Epithelial cell of proximal tubule (primary cell): ENCODE results near the gene ST8SIA2. TPM values are rescaled to one million over a fixed set of nuclear protein-coding genes. Genes with fewer than 3 reads are reported as not detected.

Experiments used
- DNase-seq: peaks from one replicate; pipeline ENCODE4 v3.0.0-alpha.2; 2011; ENCODE audit warnings: low read depth
- H3K4me3 ChIP-seq: 2 replicates; pipeline ENCODE4 v1.5.1; 2011; ENCODE audit warnings: low read depth, mild to moderate bottlenecking, low read length
- CTCF ChIP-seq: conservative IDR thresholded peaks from 2 replicates; pipeline ENCODE4 v1.5.1; 2012; ENCODE audit warnings: low read depth, mild to moderate bottlenecking, low read length
- total RNA-seq: library from RNA; depleted of rRNA; stranded (reverse); fragments of >200 nt; gene quantifications from 2 replicates; pipeline ENCODE4 v1.2.3, GENCODE V29; 2015

Gene ST8SIA2
- total RNA-seq, 1 donor from 2014 or later, result 6.3 TPM

GRCh38 chr15:92495446-92495845 lies 101.8 kb downstream of the ST8SIA2 start:
- no peak for DNase-seq
- TF ChIP-seq CTCF, result no peak
- no peak overlapping the region for H3K4me3 ChIP-seq

GRCh38 chr15:92499731-92500530 lies 106.2 kb downstream of the ST8SIA2 start:
- no peak for DNase-seq
- TF ChIP-seq CTCF, result no peak
- no peak overlapping the region for H3K4me3 ChIP-seq

- DNase-seq, result no peak
- no peak for TF ChIP-seq CTCF
- H3K4me3 ChIP-seq, result no peak overlapping the region
These were observed 108.7 kb downstream of the ST8SIA2 start for GRCh38 chr15:92502336-92502735.

- no peak for TF ChIP-seq CTCF
- no peak for DNase-seq
- H3K4me3 ChIP-seq, result no peak overlapping the region
These were observed 109.5 kb downstream of the ST8SIA2 start for GRCh38 chr15:92502930-92503857.

- H3K4me3 ChIP-seq, result no peak overlapping the region
- no peak for DNase-seq
- TF ChIP-seq CTCF, result no peak
These were observed 110.2 kb downstream of the ST8SIA2 start for GRCh38 chr15:92503889-92504288.

- no peak overlapping the region for H3K4me3 ChIP-seq
- DNase-seq, result no peak
- TF ChIP-seq CTCF, result no peak
These were observed 111.9 kb downstream of the ST8SIA2 start for GRCh38 chr15:92505611-92506010.
